Cerebellar nuclear complex (tissue), 1 donor: ENCODE results near the gene LTBP1.

Experiments used
- DNase-seq, 2 experiments: peaks; one replicate each; lab custom pipeline; 2025; lab: John Stamatoyannopoulos, UW

LTBP1 gene

GRCh38 chr2:33115196-33115595 is 168.4 kb downstream of the LTBP1 start:
- DNase-seq: no peak

GRCh38 chr2:33115728-33116127 is 169.0 kb downstream of the LTBP1 start:
- DNase-seq: no peak

GRCh38 chr2:33116799-33117198 is 170.0 kb downstream of the LTBP1 start:
- no peak for DNase-seq

DNA sequence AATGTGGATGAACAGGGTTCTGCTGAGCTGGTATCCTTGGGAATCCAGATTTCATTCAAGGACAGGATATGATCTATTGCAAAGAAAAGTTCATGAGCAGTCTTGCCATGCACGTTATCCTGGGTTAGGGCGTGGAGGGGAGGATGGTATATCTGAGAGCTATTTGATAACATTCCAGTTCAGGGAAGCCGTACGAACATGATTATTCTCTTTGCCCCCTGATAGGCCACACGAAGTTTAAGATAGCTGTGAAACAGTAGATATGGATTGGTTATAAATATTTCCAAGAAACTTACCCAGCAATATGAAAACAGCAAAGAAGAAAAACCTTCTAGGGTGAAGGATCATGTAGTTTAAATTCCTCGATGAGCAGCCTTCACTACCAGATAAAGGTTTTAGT is 171.9 kb downstream of the LTBP1 start:
- DNase-seq: no peak

DNA sequence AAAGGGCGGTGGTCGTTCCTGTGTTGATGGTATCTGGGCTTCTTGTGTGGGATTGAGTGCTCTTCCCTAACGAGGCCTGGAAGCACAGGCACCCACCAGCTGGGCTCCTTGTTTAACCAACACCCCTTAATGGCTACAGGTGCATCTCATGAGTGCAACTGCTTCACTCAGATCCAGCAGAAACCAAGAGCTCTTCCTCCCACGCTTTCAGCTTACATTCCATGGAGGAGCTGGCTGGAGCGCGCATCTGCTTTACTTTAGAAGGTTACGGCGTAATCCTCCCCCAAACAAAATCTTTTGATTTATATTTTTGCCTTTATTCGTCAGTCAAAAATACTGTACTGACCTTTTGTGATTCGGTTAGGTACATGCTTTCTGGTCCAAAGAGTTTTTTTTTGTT is 174.7 kb downstream of the LTBP1 start:
- DNase-seq: no peak

GRCh38 chr2:33121925-33122324 is 175.2 kb downstream of the LTBP1 start:
- no peak for DNase-seq

GRCh38 chr2:33122726-33123125 is 176.0 kb downstream of the LTBP1 start:
- DNase-seq: no peak

DNA sequence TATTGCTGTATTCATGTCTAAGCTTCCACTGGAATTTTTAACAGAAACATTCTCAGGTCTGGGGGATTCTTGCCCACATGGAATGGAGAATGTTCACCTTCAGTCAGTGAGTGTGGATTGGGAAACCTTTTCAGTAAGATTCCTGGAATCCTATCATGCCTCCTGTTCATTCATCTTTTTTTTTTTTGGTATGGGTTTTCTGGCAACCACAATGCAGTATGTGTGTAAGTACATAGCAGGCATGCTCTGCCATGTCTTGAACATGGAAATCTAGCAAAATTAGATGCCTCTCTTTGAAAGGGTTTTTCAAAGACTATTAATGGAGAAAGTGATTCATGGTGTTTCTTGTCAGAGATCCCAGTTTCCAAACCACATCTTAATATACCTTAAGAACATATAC is 176.5 kb downstream of the LTBP1 start:
- no peak for DNase-seq

GRCh38 chr2:33126552-33126951 is 179.8 kb downstream of the LTBP1 start:
- no peak for DNase-seq

DNA sequence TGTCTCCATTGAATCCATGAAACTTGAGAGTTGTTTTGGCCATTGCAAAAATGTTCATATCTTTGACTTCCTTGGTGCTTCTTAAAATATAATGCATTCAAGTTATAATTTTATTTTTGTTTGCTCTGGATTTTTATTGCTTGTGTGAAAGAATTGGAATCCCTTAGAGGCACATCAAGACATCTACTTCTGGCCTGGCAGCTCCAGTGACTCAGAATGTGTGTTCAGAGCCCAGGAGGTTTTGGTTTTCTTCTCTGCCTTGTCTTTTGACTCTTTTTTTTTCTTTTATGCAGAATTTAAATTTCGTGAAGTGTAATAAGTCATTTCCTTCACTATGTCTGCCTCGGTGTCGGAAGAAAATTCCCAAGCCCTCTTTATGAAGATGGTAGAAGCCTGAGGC is 180.2 kb downstream of the LTBP1 start:
- DNase-seq: no peak

- DNase-seq: no peak
Observed at GRCh38 chr2:33129263-33130053, 182.7 kb downstream of the LTBP1 start.

DNA sequence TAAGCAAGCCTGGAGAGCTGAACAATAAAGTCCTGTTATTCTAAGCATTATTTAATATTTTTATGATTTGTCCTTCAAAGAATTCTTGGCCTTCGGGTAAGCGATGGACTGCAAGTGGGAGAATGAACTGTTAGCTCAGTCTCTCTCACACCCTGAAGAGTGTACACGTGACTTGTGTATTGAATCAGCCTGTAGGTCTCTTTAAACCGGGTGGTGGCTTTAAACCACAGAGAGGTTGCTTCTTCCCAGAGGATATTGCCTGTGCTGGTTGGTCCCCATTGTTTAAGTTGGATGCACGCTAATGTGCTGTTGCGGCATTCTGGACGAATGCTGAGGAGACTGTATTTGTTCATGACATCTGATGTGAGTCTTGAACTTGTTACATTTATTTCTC is 183.3 kb downstream of the LTBP1 start:
- no peak for DNase-seq

- DNase-seq: no peak
Observed at GRCh38 chr2:33130544-33130943, 183.8 kb downstream of the LTBP1 start.

DNA sequence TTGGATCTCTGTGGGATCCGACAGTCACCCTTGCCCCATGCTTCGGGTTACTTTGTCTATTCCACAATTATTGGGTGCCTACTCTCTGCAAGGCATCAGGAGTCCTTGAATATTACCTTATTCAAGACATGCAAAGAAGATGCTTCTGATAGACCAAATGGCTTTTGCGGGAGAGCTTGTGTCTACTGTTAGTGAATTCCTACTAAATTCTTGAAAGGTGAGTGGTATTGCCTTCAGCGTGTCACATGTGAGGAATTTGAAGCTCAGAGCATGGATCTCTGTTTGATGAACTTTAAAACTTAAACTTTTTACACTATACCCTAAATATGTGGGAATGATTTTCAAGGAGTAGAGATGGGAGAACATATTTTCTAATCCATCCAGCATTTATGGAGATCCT is 184.4 kb downstream of the LTBP1 start:
- no peak for DNase-seq

- DNase-seq: no peak
Observed at GRCh38 chr2:33131749-33132148, 185.0 kb downstream of the LTBP1 start.

- no peak for DNase-seq
Observed at GRCh38 chr2:33133454-33133952, 186.8 kb downstream of the LTBP1 start.

GRCh38 chr2:33134086-33134771 is 187.5 kb downstream of the LTBP1 start:
- no peak for DNase-seq

DNA sequence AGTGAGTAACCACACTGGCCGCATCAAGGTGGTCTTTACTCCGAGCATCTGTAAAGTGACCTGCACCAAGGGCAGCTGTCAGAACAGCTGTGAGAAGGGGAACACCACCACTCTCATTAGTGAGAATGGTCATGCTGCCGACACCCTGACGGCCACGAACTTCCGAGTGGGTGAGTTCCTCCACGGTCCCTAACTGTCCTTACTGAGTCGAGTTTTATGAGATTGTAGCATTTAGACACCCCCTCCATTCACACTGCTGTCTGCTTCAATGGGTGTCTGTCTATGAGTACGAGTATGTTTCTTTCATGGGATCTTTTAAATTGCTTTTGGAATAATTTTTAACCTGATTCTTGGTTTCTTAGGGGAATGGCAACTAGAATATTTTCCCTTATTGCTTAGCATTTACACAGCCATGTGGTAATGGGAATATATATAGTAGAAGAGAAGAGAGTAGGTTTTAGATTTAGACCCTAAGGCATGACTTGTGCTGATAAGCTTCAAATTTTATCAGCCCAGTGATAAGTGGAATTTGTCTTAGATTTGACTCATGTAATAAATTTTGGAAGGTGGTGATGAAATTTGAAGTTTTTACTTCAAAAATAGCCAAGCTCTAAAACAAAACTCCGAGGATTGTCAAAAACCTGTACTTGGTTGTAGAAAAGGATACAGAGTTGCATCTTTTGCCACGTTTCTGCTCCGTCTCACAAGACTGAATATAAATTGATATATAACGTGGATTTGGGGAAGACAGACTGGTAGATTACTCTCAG is 188.2 kb downstream of the LTBP1 start:
- DNase-seq: no peak

DNA sequence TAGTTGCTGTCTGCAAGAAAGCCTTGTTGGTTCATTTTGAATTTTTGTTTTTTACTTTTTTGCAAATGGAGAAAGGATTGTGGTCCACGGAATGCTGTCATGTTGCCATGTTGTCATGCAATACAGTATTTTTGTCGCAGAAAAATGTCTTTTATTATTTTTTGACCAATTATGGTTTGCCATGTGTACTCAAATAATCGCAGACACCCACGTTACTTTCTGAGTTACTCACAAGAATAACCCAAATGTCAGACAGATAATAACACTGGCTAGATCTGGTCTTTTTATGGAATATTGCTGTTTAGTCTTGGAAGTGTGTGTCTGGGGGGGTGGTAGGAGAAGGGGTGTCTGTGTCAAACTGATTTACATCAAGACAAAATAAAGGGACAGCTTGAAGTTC is 188.9 kb downstream of the LTBP1 start:
- DNase-seq: no peak

GRCh38 chr2:33136056-33136455 is 189.3 kb downstream of the LTBP1 start:
- DNase-seq: no peak

DNA sequence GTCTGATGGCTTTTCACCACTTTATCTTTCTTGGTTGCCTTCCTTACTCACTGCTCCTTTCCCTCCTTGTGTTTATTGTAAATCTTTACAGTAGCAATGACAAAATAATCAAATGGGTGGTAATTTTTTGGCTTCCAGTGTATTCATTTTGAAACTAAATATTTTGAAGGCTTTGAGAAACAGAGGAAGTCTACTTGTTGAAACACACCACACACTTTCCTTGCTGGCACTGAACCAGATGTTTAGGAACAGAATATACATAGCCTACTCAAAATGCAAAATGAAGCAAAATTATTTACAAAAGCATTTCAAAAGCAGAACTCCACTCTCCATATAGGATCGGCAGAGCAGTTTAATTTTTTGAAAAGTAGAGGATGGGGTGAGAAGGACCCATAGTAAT is 189.8 kb downstream of the LTBP1 start:
- DNase-seq: no peak

GRCh38 chr2:33137331-33137730 is 190.6 kb downstream of the LTBP1 start:
- no peak for DNase-seq

- no peak for DNase-seq
Observed at GRCh38 chr2:33139949-33140348, 193.2 kb downstream of the LTBP1 start.
